Activated T-cell treated with anti-CD3 and anti-CD28 coated beads, Interleukin-2, amount 50 U/mL, for 72 hours (primary cell): Measurements from ENCODE around the gene RBP2. TPM values are rescaled to one million over a fixed set of nuclear protein-coding genes. Genes with fewer than 3 reads are reported as not detected.

ENCODE experiments used
- ATAC-seq, 2 donors: fragments of 150-1000 bp; cut with Tn5 transposase; replicated peaks in 1 of 2; 2 replicates each; pipeline ENCODE4 v1.10.0; 2021; ENCODE audit warnings: moderate library complexity in 2 of 2, mild to moderate bottlenecking in 1 of 2
- DNase-seq, 2 donors: peaks; one replicate each; pipeline ENCODE4 v3.0.0; 2021 to 2022; ENCODE audit warnings: mixed read lengths in 1 of 2
- H3K27ac Mint-ChIP-seq: one replicate; pipeline ENCODE4 v1.8.0; 2022; ENCODE audit warnings: mild to moderate bottlenecking, moderate library complexity, mixed read lengths
- H3K27me3 Mint-ChIP-seq: one replicate; pipeline ENCODE4 v1.8.0; 2022; ENCODE audit warnings: low read depth, mixed read lengths
- H3K36me3 Mint-ChIP-seq, 2 donors: one replicate each; pipeline ENCODE4 v1.8.0; 2022; ENCODE audit warnings: mixed read lengths in 2 of 2, mild to moderate bottlenecking in 1 of 2; ENCODE audit not compliant: insufficient read depth in 2 of 2
- H3K4me1 Mint-ChIP-seq: one replicate; pipeline ENCODE4 v1.8.0; 2022; ENCODE audit warnings: low read depth, mixed read lengths
- H3K4me3 Mint-ChIP-seq, 2 donors: one replicate each; pipeline ENCODE4 v1.8.0; 2022; ENCODE audit warnings: mild to moderate bottlenecking in 2 of 2, mixed read lengths in 2 of 2, moderate library complexity in 2 of 2
- H3K9me3 Mint-ChIP-seq, 2 donors: one replicate each; pipeline ENCODE4 v1.8.0; 2022; ENCODE audit warnings: mixed read lengths in 2 of 2
- total RNA-seq, 2 donors: library from RNA; stranded (reverse); gene quantifications; one replicate each; pipeline ENCODE4 v1.2.3, GENCODE V29; 2022

The RBP2 gene
- total RNA-seq, 2 donors from 2014 or later, result not detected

DNA sequence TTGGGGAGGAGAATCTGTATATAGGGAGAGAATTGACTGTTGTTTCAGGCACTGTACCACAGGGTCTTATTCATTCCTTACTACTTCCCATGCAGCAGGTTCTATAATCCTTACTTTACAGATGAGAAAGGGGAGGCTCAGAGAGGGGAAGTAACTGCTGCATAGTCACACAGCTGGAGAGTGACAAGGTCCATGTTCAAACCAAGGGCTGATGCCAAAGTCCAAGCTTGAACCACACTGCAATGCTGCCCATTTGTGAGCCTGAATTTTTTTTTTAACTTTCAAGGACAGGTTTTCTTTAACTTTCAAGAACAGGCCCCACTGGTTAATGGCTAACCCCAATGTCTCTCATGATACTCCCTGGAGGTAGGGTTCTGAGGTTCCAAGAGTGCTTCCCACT, 26.2 kb downstream of the RBP2 start:
- H3K36me3 Mint-ChIP-seq, result no peaks in the 10 kb centered on the region
- no peak for ATAC-seq
- DNase-seq, result no peak
- H3K27me3 Mint-ChIP-seq, result no peaks in the 10 kb centered on the region
- no peak overlapping the region for H3K27ac Mint-ChIP-seq
- no peak overlapping the region for H3K4me3 Mint-ChIP-seq
- no peaks in the 10 kb centered on the region for H3K4me1 Mint-ChIP-seq
- H3K9me3 Mint-ChIP-seq, result no peaks in the 10 kb centered on the region

- no peak for DNase-seq
- H3K4me1 Mint-ChIP-seq, result no peaks in the 10 kb centered on the region
- H3K27me3 Mint-ChIP-seq, result no peaks in the 10 kb centered on the region
- H3K27ac Mint-ChIP-seq, result no peak overlapping the region
- H3K4me3 Mint-ChIP-seq, result no peak overlapping the region
- H3K9me3 Mint-ChIP-seq, result no peaks in the 10 kb centered on the region
- no peaks in the 10 kb centered on the region for H3K36me3 Mint-ChIP-seq
- no peak for ATAC-seq
These were observed 26.8 kb downstream of the RBP2 start for GRCh38 chr3:139449566-139449965.

GRCh38 chr3:139448104-139448503, 28.2 kb downstream of the RBP2 start:
- Mint-ChIP-seq H3K27ac (no peak overlapping the region), H3K9me3 (no peaks in the 10 kb centered on the region), H3K4me3 (no peak overlapping the region), H3K27me3 (no peaks in the 10 kb centered on the region), H3K4me1 (no peaks in the 10 kb centered on the region), H3K36me3 (no peaks in the 10 kb centered on the region)
- no peak for ATAC-seq
- no peak for DNase-seq

DNA sequence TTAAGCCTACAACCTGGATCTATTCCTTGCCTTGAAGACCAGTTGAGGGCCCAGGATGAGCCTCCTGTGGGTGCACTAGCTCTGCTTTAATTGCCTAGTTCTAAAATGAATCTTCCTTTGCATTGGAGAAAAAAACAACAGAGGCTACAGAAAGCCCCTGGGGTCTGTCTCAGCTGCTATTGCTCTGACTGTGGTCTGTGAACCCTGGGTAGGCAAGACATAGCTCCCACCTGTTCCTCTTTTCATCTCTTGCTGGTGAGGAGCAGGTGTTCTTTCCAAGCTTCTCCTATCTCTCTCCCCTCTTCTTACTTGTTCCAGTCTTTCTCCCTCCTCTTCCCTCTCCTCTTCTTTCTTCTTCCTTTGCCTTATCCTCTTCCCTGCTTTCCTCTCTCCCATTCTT, 28.8 kb downstream of the RBP2 start:
- no peaks in the 10 kb centered on the region for H3K27me3 Mint-ChIP-seq
- ATAC-seq (no peak), DNase-seq (no peak)
- no peak overlapping the region for H3K4me3 Mint-ChIP-seq
- H3K9me3 Mint-ChIP-seq, result no peaks in the 10 kb centered on the region
- H3K36me3 Mint-ChIP-seq, result no peaks in the 10 kb centered on the region
- no peaks in the 10 kb centered on the region for H3K4me1 Mint-ChIP-seq
- H3K27ac Mint-ChIP-seq, result no peak overlapping the region

DNA sequence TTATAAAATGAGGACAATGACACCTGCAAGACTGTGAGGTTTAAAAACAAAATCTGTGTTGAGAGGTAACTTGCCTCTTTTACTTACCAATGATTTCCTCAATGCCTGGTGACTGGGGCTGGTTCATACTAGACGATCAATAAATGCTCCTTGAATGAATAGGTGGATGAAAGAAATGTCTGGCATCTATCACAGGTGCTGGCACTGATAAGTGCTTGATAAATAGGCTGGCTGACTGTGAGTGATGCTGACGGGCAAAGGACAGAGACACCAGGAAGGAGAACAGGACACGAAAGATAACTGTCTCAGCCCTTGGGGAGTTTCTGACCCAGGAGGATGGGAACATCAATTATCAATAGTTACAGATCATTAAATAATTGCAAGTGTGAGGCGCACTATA, 31.9 kb downstream of the RBP2 start:
- Mint-ChIP-seq H3K27me3 (no peaks in the 10 kb centered on the region), H3K4me3 (no peak overlapping the region), H3K9me3 (no peaks in the 10 kb centered on the region), H3K27ac (no peak overlapping the region), H3K36me3 (no peaks in the 10 kb centered on the region), H3K4me1 (no peaks in the 10 kb centered on the region)
- DNase-seq (no peak), ATAC-seq (no peak)

GRCh38 chr3:139443186-139443585, 33.1 kb downstream of the RBP2 start:
- Mint-ChIP-seq H3K4me3 (no peak overlapping the region), H3K27ac (no peak overlapping the region), H3K27me3 (no peaks in the 10 kb centered on the region), H3K9me3 (no peaks in the 10 kb centered on the region), H3K36me3 (no peaks in the 10 kb centered on the region), H3K4me1 (no peaks in the 10 kb centered on the region)
- DNase-seq (no peak), ATAC-seq (no peak)

DNA sequence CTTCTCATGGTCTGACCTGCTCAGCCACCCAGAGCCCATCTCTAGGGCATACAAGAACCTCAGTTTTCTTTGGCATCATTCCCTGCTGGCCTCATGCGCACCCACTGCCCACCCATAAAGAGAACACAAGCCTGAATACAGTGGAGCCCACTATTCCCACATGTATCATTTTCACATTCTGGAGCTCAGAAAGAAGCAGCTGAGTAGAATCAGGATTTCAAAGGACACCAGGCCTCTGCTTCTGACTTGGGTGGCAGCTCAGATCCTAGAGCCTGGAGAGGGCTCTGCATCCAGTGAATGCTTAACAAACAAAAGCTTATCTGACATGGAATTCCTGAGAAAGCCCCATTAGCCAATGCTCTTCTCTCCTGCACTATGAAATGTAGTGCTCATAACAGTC, 34.7 kb downstream of the RBP2 start:
- Mint-ChIP-seq H3K27me3 (no peaks in the 10 kb centered on the region), H3K9me3 (no peaks in the 10 kb centered on the region), H3K27ac (no peak overlapping the region), H3K4me1 (no peaks in the 10 kb centered on the region), H3K4me3 (no peak overlapping the region), H3K36me3 (no peaks in the 10 kb centered on the region)
- ATAC-seq (no peak), DNase-seq (no peak)

DNA sequence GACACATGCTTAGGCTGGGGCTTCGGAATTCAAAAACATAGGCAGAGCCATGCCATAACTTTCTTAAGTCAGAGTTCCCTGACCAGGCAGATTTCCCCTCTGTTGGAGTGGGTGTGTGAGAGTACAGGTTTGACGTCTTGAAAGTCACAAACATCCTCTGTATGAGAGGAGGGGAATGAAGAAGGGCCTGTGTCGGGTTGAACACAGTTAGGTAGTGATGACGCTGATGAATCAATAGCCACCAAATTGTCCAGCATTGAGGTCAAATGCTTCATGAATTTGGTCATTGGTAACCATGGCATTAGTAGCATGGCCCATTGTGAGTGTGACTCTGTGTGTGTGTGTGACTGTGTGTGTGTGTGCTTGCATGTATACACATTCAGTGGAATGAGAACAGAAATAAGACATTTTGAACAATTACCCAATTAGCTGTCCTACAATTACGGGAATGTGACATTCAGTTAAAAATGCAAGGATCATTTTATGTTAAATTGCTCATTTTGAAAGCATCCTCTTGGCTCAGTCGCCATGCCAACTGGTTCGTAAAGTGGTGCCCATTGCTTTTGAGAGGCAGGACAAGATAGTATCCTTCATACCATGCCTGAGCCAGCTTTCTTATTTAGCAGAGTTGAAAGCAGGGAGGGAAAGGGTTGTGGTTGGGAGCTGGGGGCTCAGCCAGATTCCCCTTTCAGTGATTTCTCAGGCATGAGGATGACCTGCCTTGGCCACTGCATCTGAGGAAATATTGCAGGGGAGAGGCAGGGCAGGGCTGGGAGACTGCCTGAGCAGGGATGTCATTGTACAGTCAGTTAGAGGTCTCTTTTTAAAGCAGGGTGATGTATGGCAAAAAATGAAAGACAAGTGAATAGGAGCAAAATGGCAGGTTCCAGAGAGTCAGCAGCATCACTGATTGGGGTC, 35.4 kb downstream of the RBP2 start:
- Mint-ChIP-seq H3K4me3 (no peak overlapping the region), H3K27me3 (no peaks in the 10 kb centered on the region), H3K36me3 (no peaks in the 10 kb centered on the region), H3K4me1 (no peaks in the 10 kb centered on the region), H3K27ac (no peak overlapping the region), H3K9me3 (no peaks in the 10 kb centered on the region)
- ATAC-seq (no peak), DNase-seq (no peak)

DNA sequence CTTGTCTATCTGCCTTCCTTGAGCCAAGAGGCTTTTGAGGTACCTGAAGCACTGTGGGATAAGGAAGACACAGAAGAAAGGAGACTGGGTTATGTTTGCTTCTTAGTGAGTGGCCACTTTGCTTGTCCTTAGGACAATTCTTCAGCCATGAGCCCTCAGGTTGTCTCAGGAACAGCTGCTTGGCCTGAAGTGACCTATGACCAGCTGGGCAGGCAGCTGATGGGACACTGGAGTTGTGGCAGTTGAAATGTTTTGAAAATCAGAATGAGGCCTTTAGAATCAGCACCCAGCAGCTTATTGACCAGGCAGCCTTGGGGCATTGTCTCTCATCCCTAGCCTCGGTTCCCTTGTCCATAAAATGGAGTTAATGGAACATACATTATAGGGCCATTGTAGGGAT, 37.0 kb downstream of the RBP2 start:
- H3K27ac Mint-ChIP-seq, result no peak overlapping the region

DNA sequence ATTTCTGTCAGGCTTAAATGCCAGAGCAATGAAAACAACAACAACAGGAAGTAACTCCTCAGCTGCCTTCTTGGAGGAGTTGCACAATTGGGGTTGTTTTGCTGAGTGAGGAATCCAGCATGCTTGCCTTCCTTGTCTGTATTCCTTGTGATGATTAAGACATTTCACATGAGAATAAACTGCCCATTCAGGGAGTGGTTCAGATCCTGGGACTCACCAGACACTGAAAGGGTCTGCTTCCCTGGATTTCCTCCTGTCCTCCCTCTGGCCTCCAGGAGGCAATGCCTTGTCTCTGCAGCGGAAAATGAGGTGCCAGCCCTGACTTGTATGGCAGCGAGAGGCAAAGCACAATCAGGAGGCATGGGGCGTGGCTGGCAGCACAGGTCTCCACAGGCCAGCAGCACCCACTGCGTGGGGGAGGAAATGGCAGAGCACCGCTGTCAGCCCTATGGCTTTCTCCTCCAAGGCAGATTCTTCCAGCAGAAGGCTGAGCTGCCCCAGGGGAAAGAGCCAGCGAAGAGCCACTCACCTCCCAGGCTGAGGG, 41.5 kb downstream of the RBP2 start:
- ATAC-seq (no peak), DNase-seq (no peak)
- Mint-ChIP-seq H3K4me1 (no peaks in the 10 kb centered on the region), H3K9me3 (no peaks in the 10 kb centered on the region), H3K27me3 (no peaks in the 10 kb centered on the region), H3K36me3 (no peaks in the 10 kb centered on the region), H3K4me3 (no peak overlapping the region), H3K27ac (no peak overlapping the region)

More for the DNA sequence above, 37.0 kb downstream of the RBP2 start:
- Mint-ChIP-seq H3K36me3 (no peaks in the 10 kb centered on the region), H3K27me3 (no peaks in the 10 kb centered on the region), H3K4me3 (no peak overlapping the region), H3K4me1 (no peaks in the 10 kb centered on the region), H3K9me3 (no peaks in the 10 kb centered on the region)
- ATAC-seq, result no peak
- DNase-seq, result no peak

GRCh38 chr3:139434228-139434627, 42.1 kb downstream of the RBP2 start:
- Mint-ChIP-seq H3K9me3 (no peaks in the 10 kb centered on the region), H3K36me3 (no peaks in the 10 kb centered on the region), H3K4me1 (no peaks in the 10 kb centered on the region), H3K27me3 (no peaks in the 10 kb centered on the region), H3K4me3 (no peak overlapping the region), H3K27ac (no peak overlapping the region)
- no peak for ATAC-seq
- no peak for DNase-seq

- DNase-seq, result no peak
- H3K36me3 Mint-ChIP-seq, result no peaks in the 10 kb centered on the region
- H3K9me3 Mint-ChIP-seq, result no peaks in the 10 kb centered on the region
- no peaks in the 10 kb centered on the region for H3K27me3 Mint-ChIP-seq
- no peaks in the 10 kb centered on the region for H3K4me1 Mint-ChIP-seq
- H3K4me3 Mint-ChIP-seq, result no peak overlapping the region
- no peak for ATAC-seq
- no peak overlapping the region for H3K27ac Mint-ChIP-seq
These were observed 43.2 kb downstream of the RBP2 start for GRCh38 chr3:139433089-139433488.

- ATAC-seq (no peak), DNase-seq (no peak)
- Mint-ChIP-seq H3K4me3 (no peak overlapping the region), H3K4me1 (no peaks in the 10 kb centered on the region), H3K27me3 (no peaks in the 10 kb centered on the region), H3K9me3 (no peaks in the 10 kb centered on the region), H3K36me3 (no peaks in the 10 kb centered on the region), H3K27ac (no peak overlapping the region)
These were observed 45.8 kb downstream of the RBP2 start for GRCh38 chr3:139430493-139430892.
